Superior temporal gyrus (tissue), 1 donor: ENCODE data around the gene ZNF728.
"Not testable (repeated sequence)": the region's sequence is repeated elsewhere in the genome, so short reads cannot be mapped to it uniquely, and the experiment has no call there.

ENCODE experiments used
- DNase-seq: peaks from one replicate; pipeline ENCODE4 v3.0.0-alpha.2; 2016; ENCODE audit errors: extremely low spot score

ZNF728 gene

DNA sequence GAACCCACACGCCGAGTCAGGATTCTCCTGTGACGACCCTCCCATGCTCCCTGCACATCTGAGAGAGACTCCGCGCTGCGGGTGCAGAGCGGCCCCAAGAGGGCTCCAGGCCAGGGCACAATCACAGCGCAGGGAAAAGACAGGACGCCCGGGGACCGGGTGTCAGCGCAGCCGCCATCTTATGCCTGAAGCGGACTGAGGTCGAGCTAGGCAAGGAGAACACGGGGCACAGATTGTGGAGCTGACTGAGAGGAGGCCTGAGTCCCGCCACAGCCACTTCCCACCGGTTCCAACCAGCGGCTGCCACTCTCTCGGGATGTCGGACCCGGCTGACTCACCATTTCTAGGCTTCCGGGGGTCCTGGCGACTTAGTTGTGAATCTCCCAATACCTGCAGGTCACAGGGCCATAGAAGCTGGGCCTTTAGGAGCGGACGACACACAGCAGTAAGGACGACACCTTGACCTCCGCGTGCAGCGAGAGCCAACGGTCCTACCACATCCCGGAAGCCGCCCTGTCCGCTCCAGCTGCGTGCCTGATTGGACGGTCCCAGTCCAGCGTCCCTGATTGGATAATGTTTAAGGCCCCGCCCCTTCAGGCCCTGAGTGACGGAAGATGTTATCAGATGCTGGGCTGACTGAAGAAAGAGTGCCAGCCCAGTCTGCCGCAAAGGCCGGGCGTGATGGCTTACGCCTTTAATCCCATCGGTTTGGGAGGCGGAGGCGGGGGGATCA, at the start of gene ZNF728:
Gene ZNF728, minus strand, starts transcription at position 487 of the 733 bp plus-strand sequence. Its CDS starts 146 bp downstream, at position 341.
- peak; percentile 33 for DNase-seq

DNA sequence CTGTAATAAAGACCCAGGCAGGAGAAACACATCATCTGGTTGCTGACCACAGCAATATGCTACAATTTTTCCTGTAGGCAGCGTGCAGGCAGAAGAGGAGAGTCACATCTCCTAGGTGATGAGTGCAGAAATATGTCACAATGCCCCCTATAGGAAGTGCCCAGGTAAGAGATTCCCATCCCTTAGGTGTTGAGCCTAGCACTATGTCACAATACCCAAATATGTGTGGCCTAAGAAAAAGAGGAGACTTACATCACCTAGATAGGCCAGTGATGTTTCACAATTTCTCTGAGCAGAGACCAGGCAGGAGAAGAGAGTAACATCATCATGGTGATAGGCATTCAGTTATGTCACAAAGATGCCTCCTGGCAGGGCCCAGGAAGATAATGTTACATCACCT, 49.4 kb upstream of the ZNF728 start:
- DNase-seq = no peak

DNA sequence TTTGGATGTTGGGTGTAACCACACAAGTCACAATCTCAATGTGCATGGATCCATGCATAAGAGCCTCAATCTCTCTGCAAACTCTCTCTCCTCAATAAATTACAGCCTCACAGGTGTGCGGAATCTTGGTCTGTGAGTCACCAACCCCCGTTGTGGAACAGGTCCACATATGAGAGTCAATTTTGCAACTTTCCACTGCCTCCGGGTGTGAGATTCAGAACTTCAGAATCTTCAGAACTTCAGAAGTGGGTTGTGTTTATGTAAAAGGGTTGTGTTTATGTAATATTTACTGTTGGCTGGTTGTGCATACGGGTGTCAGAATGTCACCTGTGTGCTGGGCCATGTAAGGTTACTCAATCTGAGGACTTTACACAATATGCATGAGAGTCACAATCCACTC, 46.3 kb upstream of the ZNF728 start:
- no peak for DNase-seq

DNA sequence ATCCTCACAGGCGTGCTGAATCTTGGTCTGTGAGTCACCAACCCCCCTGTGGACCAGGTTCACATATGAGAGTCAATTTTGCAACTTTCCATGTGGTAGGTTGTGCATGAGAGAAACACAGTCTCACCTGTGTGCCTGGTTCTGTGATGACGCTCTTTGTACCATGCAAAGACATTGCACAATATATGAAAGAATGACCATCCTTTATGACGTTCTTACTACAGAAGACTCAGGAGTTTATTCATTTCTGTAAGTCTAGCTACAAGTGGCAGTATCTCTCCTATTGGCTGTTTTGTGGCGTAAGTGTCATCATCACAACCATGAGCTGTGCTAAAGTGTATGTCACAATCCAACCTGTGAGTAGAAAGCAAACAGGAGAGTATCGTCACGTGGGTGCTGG, 43.8 kb upstream of the ZNF728 start:
- no peak for DNase-seq

DNA sequence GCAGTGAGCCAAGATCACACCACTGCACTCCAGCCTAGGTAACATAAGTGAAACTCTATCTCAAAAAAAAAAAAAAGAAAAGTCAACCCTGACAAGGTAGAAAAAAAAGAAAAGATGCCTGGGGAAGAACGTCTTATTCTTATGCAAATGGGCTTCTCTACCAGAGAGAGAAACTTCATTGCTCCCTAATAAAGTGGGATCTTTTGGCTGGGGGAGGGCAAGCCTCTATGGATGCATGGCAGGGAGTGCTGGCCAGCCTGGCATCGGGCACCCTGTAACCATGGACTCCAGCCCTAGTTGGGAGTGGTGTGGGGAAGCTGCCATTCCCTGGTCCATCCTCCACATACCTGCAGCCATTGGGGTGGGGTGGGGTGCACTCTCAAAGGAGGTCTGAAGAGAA, 30.7 kb upstream of the ZNF728 start:
- DNase-seq = no peak

DNA sequence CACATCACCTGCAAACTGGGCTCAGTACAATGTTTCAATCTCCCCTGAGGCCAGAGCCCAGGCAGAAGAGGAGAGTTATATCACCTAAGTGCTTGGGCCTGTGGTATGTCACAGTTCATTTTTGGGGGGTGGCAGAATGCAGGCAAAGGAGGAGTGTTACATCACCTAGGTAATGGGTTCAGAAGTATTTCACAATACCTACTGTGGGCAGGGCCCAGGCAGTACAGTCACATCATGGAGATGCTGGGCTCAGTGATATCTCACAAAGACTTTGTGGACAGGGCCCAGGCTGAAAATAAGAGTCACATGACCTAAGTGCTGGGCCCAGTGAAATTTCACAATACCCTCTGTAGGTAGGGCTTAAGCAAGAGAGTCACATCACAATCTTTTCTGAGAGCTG, 12.7 kb upstream of the ZNF728 start:
- DNase-seq = no peak

DNA sequence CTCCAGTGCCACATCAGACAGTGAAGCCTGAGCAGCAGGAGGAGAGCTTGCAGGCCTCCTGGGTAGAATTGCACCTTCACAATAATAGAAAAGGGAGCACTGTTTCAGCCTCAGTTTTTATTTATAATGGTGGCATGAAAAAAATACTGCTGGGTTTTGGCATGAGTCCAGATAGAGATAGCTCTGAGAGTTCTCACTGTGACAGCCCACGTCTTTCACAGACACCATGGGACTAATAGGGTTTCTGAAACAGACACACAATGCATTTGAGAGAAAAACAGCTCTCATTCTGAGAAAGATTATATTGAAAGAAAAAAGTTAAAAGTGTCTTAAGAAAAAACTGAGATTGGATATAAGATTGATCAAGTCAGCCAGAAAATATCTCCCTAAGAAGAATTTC, 8.0 kb downstream of the ZNF728 start:
- DNase-seq = not testable (repeated sequence)

DNA sequence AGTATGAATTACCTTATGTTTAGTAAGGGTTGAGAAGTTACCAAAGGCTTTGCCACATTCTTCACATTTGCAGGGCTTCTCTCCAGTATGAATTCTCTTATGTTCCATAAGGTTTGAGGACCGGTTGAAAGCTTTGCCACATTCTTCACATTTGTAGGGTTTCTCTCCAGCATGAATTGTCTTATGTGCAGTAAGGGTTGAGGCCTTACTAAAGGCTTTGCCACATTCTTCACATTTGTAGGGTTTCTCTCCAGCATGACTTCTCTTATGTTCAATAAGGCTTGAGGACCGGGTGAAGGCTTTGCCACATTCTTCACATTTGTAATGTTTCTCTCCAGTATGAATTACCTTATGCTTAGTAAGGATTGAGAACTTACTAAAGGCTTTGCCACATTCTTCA, 26.7 kb downstream of the ZNF728 start:
- no peak for DNase-seq

DNA sequence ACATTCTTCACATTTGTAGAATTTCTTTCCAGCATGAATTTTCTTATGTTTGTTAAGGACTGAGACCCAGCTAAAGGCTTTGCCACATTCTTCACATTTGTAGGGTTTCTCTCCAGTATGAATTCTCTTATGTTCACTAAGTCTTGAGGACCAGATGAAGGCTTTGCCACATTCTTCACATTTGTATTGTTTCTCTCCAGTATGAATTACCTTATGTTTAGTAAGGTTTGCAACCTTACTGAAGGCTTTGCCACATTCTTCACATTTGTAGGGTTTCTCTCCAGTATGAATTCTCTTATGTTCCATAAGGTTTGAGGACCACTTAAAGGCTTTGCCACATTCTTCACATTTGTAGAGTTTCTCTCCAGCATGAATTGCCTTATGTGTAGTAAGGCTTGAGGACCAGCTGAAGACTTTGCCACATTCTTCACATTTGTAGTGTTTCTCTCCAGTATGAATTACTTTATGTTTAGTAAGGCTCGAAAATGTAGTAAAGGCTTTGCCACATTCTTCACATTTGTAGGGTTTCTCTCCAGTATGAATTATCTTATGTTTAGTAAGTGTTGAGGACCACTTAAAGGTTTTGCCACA, 27.3 kb downstream of the ZNF728 start:
- DNase-seq = not testable (repeated sequence)

DNA sequence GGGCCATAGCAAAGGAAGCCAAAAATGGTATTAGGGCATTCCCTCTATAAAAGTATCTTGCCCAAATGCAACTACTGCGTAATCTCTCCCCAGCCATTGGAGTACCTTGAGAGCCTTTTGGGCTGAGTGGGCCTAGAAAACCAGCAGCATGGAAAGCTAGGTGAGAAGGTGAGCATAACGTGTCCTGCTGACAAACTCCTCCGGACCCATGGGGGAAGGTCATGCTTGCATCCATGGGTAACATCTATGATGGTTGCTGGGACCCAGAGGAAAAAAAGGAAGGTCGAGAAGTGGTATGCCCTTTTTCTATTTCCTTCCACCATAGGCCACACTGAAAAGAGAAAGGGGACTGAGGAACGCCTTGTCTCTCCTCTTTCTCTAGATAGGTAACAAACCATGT, 57.4 kb downstream of the ZNF728 start:
- DNase-seq = no peak

DNA sequence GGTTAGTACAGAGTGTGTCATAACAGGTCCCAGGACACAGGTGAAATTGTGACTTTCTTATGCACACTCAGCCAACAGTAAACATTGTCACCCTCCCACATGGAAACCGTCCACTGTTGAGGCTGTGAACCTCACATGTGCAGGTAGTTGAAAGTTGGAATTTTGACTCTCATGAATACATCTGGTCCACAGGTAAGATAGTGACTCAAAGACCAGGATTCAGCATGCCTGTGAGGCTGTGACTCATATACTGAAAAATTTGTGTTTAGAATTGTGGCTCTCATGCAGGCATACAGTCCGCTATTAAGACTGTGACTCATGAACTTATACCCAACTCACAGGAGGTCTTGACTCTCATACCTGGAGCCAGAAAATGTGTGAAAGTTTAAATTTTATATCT, 67.8 kb downstream of the ZNF728 start:
- no peak for DNase-seq

DNA sequence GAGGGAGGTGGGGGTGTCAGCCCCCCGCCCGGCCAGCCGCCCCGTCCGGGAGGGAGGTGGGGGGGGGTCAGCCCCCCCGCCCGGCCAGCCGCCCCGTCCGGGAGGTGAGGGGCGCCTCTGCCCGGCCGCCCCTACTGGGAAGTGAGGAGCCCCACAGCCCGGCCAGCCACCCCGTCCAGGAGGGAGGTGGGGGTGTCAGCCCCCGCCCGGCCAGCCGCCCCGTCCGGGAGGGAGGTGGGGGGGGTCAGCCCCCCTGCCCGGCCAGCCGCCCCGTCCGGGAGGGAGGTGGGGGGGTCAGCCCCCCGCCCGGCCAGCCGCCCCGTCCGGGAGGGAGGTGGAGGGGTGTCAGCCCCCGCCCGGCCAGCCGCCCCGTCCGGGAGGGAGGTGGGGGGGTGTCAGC, 75.4 kb downstream of the ZNF728 start:
- not testable (repeated sequence) for DNase-seq

DNA sequence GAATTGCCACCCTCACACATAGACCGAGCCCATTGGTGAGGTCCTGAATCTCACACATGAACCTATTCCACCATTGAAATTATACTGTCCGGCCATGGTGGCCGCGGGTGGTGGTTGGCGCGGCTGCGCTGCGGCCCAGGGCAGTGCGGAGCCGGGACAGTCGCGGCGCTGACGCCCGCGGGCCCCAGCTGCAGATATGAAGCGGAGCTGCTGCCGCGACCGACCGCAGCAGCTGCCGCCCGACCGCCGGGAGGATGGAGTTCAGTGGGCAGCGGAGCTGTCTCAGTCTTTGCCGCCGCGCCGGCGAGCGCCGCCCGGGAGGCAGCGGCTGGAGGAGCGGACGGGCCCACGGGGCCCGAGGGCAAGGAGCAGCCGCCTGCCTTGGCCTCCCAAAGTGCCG, 77.8 kb downstream of the ZNF728 start:
- not testable (repeated sequence) for DNase-seq
